H1 (cell line): ENCODE measurements around the gene CDADC1. TPM values are rescaled to one million over a fixed set of nuclear protein-coding genes. Genes with fewer than 3 reads are reported as not detected.

ENCODE experiments used
- CTCF ChIA-PET: fragments of 300-600 bp; sonication (Branson Sonifier 250); formaldehyde crosslinking; loops from one replicate; lab custom pipeline; 2021; ENCODE audit not compliant: partially characterized antibody; lab: Charles Lee
- POLR2A ChIA-PET: fragments of 300-600 bp; sonication (Branson Sonifier 250); formaldehyde crosslinking; loops from one replicate; lab custom pipeline; 2021; ENCODE audit warnings: inconsistent platforms; ENCODE audit not compliant: partially characterized antibody; lab: Charles Lee
- DNase-seq, 2 experiments: peaks; one replicate each; pipeline versions ENCODE4 v3.0.0 to v3.0.0-alpha.2; 2010 to 2022; ENCODE audit warnings: low spot score in 2 of 2, low read depth in 1 of 2, mixed read lengths in 1 of 2
- FAIRE-seq: peaks from 2 replicates; lab custom pipeline; 2011; peaks lifted over from hg19 to GRCh38; lab: Jason Lieb, UNC
- H2AFZ ChIP-seq: 2 replicates; pipeline ENCODE4 v1.8.1; 2012; ENCODE audit warnings: low read length, inconsistent platforms
- H2AK5ac ChIP-seq: 2 replicates; pipeline ENCODE4 v1.6.1; 2013; ENCODE audit warnings: low read depth, low read length
- H2BK120ac ChIP-seq: replicated peaks from 2 replicates; pipeline ENCODE3; 2013; ENCODE audit warnings: low read depth, low read length, inconsistent platforms
- H2BK12ac ChIP-seq: 2 replicates; pipeline ENCODE4 v1.6.1; 2013; ENCODE audit warnings: low read depth, low read length
- H2BK15ac ChIP-seq: 2 replicates; pipeline ENCODE4 v1.6.1; 2013; ENCODE audit warnings: low read length
- H2BK20ac ChIP-seq: 2 replicates; pipeline ENCODE4 v1.6.1; 2013; ENCODE audit warnings: low read length
- H2BK5ac ChIP-seq: 2 replicates; pipeline ENCODE4 v1.6.1; 2013; ENCODE audit warnings: low read depth, low read length
- H3K14ac ChIP-seq: 2 replicates; pipeline ENCODE4 v1.6.1; 2013; ENCODE audit warnings: inconsistent platforms; ENCODE audit not compliant: insufficient read length
- H3K18ac ChIP-seq: 2 replicates; pipeline ENCODE4 v1.6.1; 2013; ENCODE audit warnings: low read length; ENCODE audit errors: extremely low read depth
- H3K23ac ChIP-seq: 2 replicates; pipeline ENCODE4 v1.6.1; 2013; ENCODE audit warnings: inconsistent platforms; ENCODE audit not compliant: insufficient read length
- H3K23me2 ChIP-seq: 2 replicates; pipeline ENCODE4 v1.6.1; 2013; ENCODE audit warnings: low read depth, low read length
- H3K27ac ChIP-seq: 2 replicates; pipeline ENCODE4 v1.6.1; 2011; ENCODE audit warnings: low read depth, low read length, inconsistent platforms
- H3K27me3 ChIP-seq, 4 experiments: replicated peaks in 1 of 4; 1 replicate in 1 of 4; 2 replicates in 3 of 4; pipeline versions ENCODE4 v1.6.1 to v1.8.1; 2011 to 2013; ENCODE audit warnings: low read length in 3 of 4, mild to moderate bottlenecking in 3 of 4, inconsistent platforms in 2 of 4, mixed read lengths in 2 of 4, moderate library complexity in 1 of 4; ENCODE audit not compliant: control insufficient read depth in 3 of 4, insufficient read depth in 3 of 4; ENCODE audit errors: extremely low read depth in 1 of 4
- H3K36me3 ChIP-seq, 4 experiments: 2 replicates each; pipeline versions ENCODE4 v1.6.1 to v1.8.1; 2011 to 2013; ENCODE audit warnings: mild to moderate bottlenecking in 4 of 4, low read length in 3 of 4, moderate library complexity in 2 of 4, control low read depth in 1 of 4, inconsistent platforms in 1 of 4; ENCODE audit not compliant: insufficient read depth in 4 of 4, control insufficient read depth in 2 of 4
- H3K4ac ChIP-seq: replicated peaks from 2 replicates; pipeline ENCODE3; 2013; ENCODE audit warnings: low read length, low read depth, mixed read lengths, inconsistent platforms; ENCODE audit not compliant: insufficient read length
- H3K4me1 ChIP-seq, 4 experiments: replicated peaks in 1 of 4; 1 replicate in 1 of 4; 2 replicates in 3 of 4; pipeline versions ENCODE4 v1.6.1 to v1.8.1; 2011 to 2013; ENCODE audit warnings: low read length in 3 of 4, inconsistent platforms in 2 of 4, mixed read lengths in 1 of 4; ENCODE audit not compliant: insufficient read depth in 4 of 4, control insufficient read depth in 3 of 4
- H3K4me2 ChIP-seq, 2 experiments: 2 replicates each; pipeline versions ENCODE4 v1.6.1 to v1.8.1; 2011 to 2013; ENCODE audit warnings: low read depth in 2 of 2, low read length in 2 of 2, control low read depth in 1 of 2, inconsistent platforms in 1 of 2, mild to moderate bottlenecking in 1 of 2; ENCODE audit not compliant: insufficient read depth in 1 of 2
- H3K4me3 ChIP-seq, 4 experiments: fragments of 200-600, 300-600 bp in 1 of 4; sonication (generic), shearing (Covaris generic), sonication (Bioruptor Twin) in 1 of 4; 2 replicates each; pipeline versions ENCODE4 v1.5.1 to v1.8.1; 2011 to 2016; ENCODE audit warnings: low read length in 4 of 4, low read depth in 3 of 4, control low read depth in 2 of 4, inconsistent platforms in 2 of 4, mild to moderate bottlenecking in 2 of 4, mixed read lengths in 1 of 4, moderate library complexity in 1 of 4; ENCODE audit not compliant: insufficient read depth in 2 of 4; ENCODE audit errors: extremely low read depth in 1 of 4
- H3K56ac ChIP-seq: replicated peaks from 2 replicates; pipeline ENCODE3; 2013; ENCODE audit warnings: low read depth, mild to moderate bottlenecking, mixed read lengths, low read length, inconsistent platforms; ENCODE audit not compliant: insufficient read length
- H3K79me1 ChIP-seq: 2 replicates; pipeline ENCODE4 v1.6.1; 2013; ENCODE audit warnings: low read depth, low read length, control low read depth
- H3K79me2 ChIP-seq, 2 experiments: 2 replicates each; pipeline versions ENCODE4 v1.6.1 to v1.8.1; 2012 to 2013; ENCODE audit warnings: low read length in 2 of 2, mild to moderate bottlenecking in 2 of 2, inconsistent platforms in 1 of 2; ENCODE audit not compliant: insufficient read depth in 2 of 2, control insufficient read depth in 1 of 2
- H3K9ac ChIP-seq, 4 experiments: replicated peaks in 1 of 4; 1 replicate in 1 of 4; 2 replicates in 3 of 4; pipeline versions ENCODE4 v1.6.1 to v1.8.1; 2011 to 2013; ENCODE audit warnings: low read depth in 3 of 4, low read length in 3 of 4, control low read depth in 2 of 4, mild to moderate bottlenecking in 2 of 4, moderate library complexity in 2 of 4, inconsistent platforms in 1 of 4; ENCODE audit errors: extremely low read depth in 1 of 4
- H3K9me3 ChIP-seq, 2 experiments: 2 replicates each; pipeline versions ENCODE4 v1.6.1 to v1.8.1; 2012 to 2013; ENCODE audit warnings: mild to moderate bottlenecking in 2 of 2, moderate library complexity in 2 of 2, control low read depth in 1 of 2, inconsistent platforms in 1 of 2, low read depth in 1 of 2, low read length in 1 of 2, mixed read lengths in 1 of 2; ENCODE audit not compliant: insufficient read depth in 2 of 2
- H4K20me1 ChIP-seq, 2 experiments: replicated peaks in 1 of 2; 2 replicates each; pipeline versions ENCODE3 to v1.8.1; 2011 to 2013; ENCODE audit warnings: inconsistent platforms in 2 of 2, low read length in 2 of 2, mild to moderate bottlenecking in 1 of 2; ENCODE audit not compliant: insufficient read depth in 2 of 2, control insufficient read depth in 1 of 2
- H4K5ac ChIP-seq: 2 replicates; pipeline ENCODE4 v1.6.1; 2013; ENCODE audit warnings: low read length, low read depth, mixed read lengths, inconsistent platforms; ENCODE audit not compliant: insufficient read length
- H4K8ac ChIP-seq: 2 replicates; pipeline ENCODE4 v1.8.0; 2013; ENCODE audit warnings: mild to moderate bottlenecking, moderate library complexity, low read length, inconsistent platforms; ENCODE audit not compliant: insufficient read depth; ENCODE audit errors: extremely low read depth
- H4K91ac ChIP-seq: replicated peaks from 2 replicates; pipeline ENCODE3; 2013; ENCODE audit warnings: low read length, mixed read lengths, inconsistent platforms; ENCODE audit not compliant: insufficient read length
- NANOG ChIP-seq: IDR thresholded peaks from 2 replicates; pipeline ENCODE4 v1.6.1; 2011; ENCODE audit warnings: low read length, low read depth, mild to moderate bottlenecking, inconsistent platforms; ENCODE audit not compliant: insufficient read depth, poor library complexity, severe bottlenecking
- WGBS, 2 experiments: shearing (Covaris generic) in 1 of 2; methylation state at CpG; one replicate each; pipeline versions ENCODE4 v1.1.6 to v1.1.7; 2013 to 2015; ENCODE audit warnings: low lambda C conversion rate in 2 of 2, mixed read lengths in 2 of 2, inconsistent platforms in 1 of 2, low coverage in 1 of 2, missing lambda C conversion rate in 1 of 2; ENCODE audit not compliant: insufficient replicate concordance in 2 of 2, insufficient coverage in 1 of 2, insufficient read length in 1 of 2; ENCODE audit errors: extremely low coverage in 1 of 2, missing lambda C conversion rate in 1 of 2; 5-methylcytosine and 5-hydroxymethylcytosine counted together
- polyA plus RNA-seq, 7 experiments: library from polyadenylated mRNA; depleted of rRNA in 3 of 7; stranded (reverse) in 5 of 7; unstranded in 2 of 7; fragments of >200 nt in 5 of 7; fragments of 200-250 nt in 2 of 7; gene quantifications; 1 replicate in 5 of 7; 2 replicates in 1 of 7; 4 replicates in 1 of 7; pipeline versions ENCODE4 v1.2.1 to v1.2.3, GENCODE V29; 2011 to 2013; ENCODE audit warnings: missing spikeins in 2 of 7, mixed read lengths in 2 of 7
- total RNA-seq: library from RNA; stranded (reverse); fragmentation: NEBNext Ultra II Directional; extraction: Animal tissue kit (Norgen Biotek cat#: 25700); gene quantifications from 2 replicates; pipeline ENCODE4 v1.2.1, GENCODE V29; 2021

The CDADC1 gene
- total and polyA plus RNA-seq, 2 of the 8 experiments (the other 6 are each of a cell fraction or from before 2014, with no cell fraction given) = 0.98 to 2.7 TPM

DNA sequence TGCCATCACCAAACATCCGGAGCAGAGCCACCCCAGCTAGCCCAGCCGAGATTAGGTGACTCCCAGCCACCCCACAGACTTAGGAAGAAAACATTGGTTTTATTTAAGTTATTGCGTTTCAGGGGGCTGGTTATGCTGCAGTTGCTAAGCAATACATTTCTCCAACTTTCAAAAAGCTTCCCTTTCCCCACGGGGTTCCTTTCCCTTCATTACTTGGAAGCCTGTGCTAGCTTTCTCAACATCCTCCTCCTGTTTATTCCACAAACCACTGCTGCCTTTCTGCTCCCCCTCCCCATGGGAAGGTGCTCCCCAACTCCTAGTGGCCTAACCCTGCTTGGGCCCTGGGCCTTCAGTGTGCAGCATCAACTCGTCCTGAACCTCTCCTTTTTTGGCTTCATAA is 52.6 kb downstream of the CDADC1 start:
- no peak overlapping the region for H3K14ac ChIP-seq
- no peak overlapping the region for H3K56ac ChIP-seq
- no peak overlapping the region for H4K8ac ChIP-seq

More for the DNA sequence above, 52.6 kb downstream of the CDADC1 start:
- no peak overlapping the region for H3K23ac ChIP-seq
- H3K79me1 ChIP-seq = no peaks in the 10 kb centered on the region
- no peaks in the 10 kb centered on the region for H3K9me3 ChIP-seq
- H2BK15ac ChIP-seq = no peak overlapping the region
- H2BK12ac ChIP-seq = no peak overlapping the region
- H3K18ac ChIP-seq = no peak overlapping the region
- no peak overlapping the region for H2AK5ac ChIP-seq
- no peaks in the 10 kb centered on the region for H3K36me3 ChIP-seq
- no peaks in the 10 kb centered on the region for H3K79me2 ChIP-seq
- no peak overlapping the region for H2BK120ac ChIP-seq
- FAIRE-seq (no peak), DNase-seq (peak in 1 of 2 experiments; percentile 38)
- no peak overlapping the region for H2AFZ ChIP-seq
- H3K4me2 ChIP-seq = no peak overlapping the region
- H2BK5ac ChIP-seq = peak overlapping the region; percentile 24; the same call in 1 of the 2 replicates
- no peak overlapping the region for H3K27ac ChIP-seq
- ChIA-PET POLR2A (no interaction called here), CTCF (interaction anchor here (0.5 to 3.3 kb wide), 31 partner anchors 9 to 802 kb away, joined by 3 to 20 read pairs (median 3); no protein-coding TSS in a partner anchor)
- no peak overlapping the region for H3K9ac ChIP-seq
- no peak for TF ChIP-seq NANOG
- no peak overlapping the region for H2BK20ac ChIP-seq
- H3K23me2 ChIP-seq = no peaks in the 10 kb centered on the region
- peaks cover 0 to 2% (median 0%) of the 10 kb centered on the region in 4 experiments; a peak in 1 of 7 replicates for H3K27me3 ChIP-seq
- H4K20me1 ChIP-seq = no peaks in the 10 kb centered on the region
- no peak overlapping the region for H4K91ac ChIP-seq
- no peak overlapping the region for H3K4me3 ChIP-seq
- 79% methylated on average over 5 of the region's 5 CpGs; no CpG with 5 or more reads in 1 of the 2 experiments for WGBS, 2 experiments
- no peak overlapping the region for H3K4ac ChIP-seq
- no peak overlapping the region for H4K5ac ChIP-seq
- H3K4me1 ChIP-seq = no peaks in the 10 kb centered on the region; a peak in 1 of 7 replicates
